Activated CD8-positive, alpha-beta memory T cell treated with anti-CD3 and anti-CD28 coated beads, Interleukin-2, amount 50 U/mL, for 4 hours (primary cell): ENCODE data around the gene UCKL1.
"Not testable (repeated sequence)": the region's sequence is repeated elsewhere in the genome, so short reads cannot be mapped to it uniquely, and the experiment has no call there.

ENCODE experiments used
- DNase-seq: peaks from one replicate; pipeline ENCODE4 v3.0.0-alpha.2; 2020

UCKL1 gene

GRCh38 chr20:63942969-63943807 lies 13.0 kb downstream of the UCKL1 start:
- DNase-seq: no peak

- no peak for DNase-seq
Observed at GRCh38 chr20:63942250-63942951, 13.8 kb downstream of the UCKL1 start.

- DNase-seq: peak; percentile 60
Observed at GRCh38 chr20:63941282-63942081, 14.7 kb downstream of the UCKL1 start.

- no peak for DNase-seq
Observed at GRCh38 chr20:63940472-63941266, 15.5 kb downstream of the UCKL1 start.

- no peak for DNase-seq
Observed at GRCh38 chr20:63940071-63940471, 16.1 kb downstream of the UCKL1 start.

GRCh38 chr20:63939061-63939935 lies 16.9 kb downstream of the UCKL1 start:
- no peak for DNase-seq

- DNase-seq: no peak
Observed at GRCh38 chr20:63937596-63937995, 18.6 kb downstream of the UCKL1 start.

- DNase-seq: no peak
Observed at GRCh38 chr20:63935447-63935846, 20.8 kb downstream of the UCKL1 start.

GRCh38 chr20:63934271-63935068 lies 21.7 kb downstream of the UCKL1 start:
- no peak for DNase-seq

- no peak for DNase-seq
Observed at GRCh38 chr20:63933646-63934045, 22.6 kb downstream of the UCKL1 start.

- no peak for DNase-seq
Observed at GRCh38 chr20:63932606-63933160, 23.5 kb downstream of the UCKL1 start.

- no peak for DNase-seq
Observed at GRCh38 chr20:63931735-63932134, 24.5 kb downstream of the UCKL1 start.

GRCh38 chr20:63930971-63931553 lies 25.2 kb downstream of the UCKL1 start:
- DNase-seq: no peak

- not testable (repeated sequence) for DNase-seq
Observed at GRCh38 chr20:63929473-63929883, 26.7 kb downstream of the UCKL1 start.

GRCh38 chr20:63929071-63929470 lies 27.1 kb downstream of the UCKL1 start:
- no peak for DNase-seq

GRCh38 chr20:63926298-63926697 lies 29.9 kb downstream of the UCKL1 start:
- no peak for DNase-seq

GRCh38 chr20:63924241-63924640 lies 32.0 kb downstream of the UCKL1 start:
- no peak for DNase-seq

GRCh38 chr20:63923651-63924050 lies 32.6 kb downstream of the UCKL1 start:
- DNase-seq: no peak

- no peak for DNase-seq
Observed at GRCh38 chr20:63920226-63920625, 36.0 kb downstream of the UCKL1 start.

- no peak for DNase-seq
Observed at GRCh38 chr20:63919130-63919529, 37.1 kb downstream of the UCKL1 start.
